HG02678 (cell line): Measurements from ENCODE around the gene EIF4E1B.
"Not testable (repeated sequence)": the region's sequence is repeated elsewhere in the genome, so short reads cannot be mapped to it uniquely, and the experiment has no call there.

Source experiments
- ATAC-seq: cut with Tn5 transposase; IDR thresholded peaks from one replicate; pipeline ENCODE4 v1.9.1; 2021; ENCODE audit warnings: mild to moderate bottlenecking, moderate library complexity; ENCODE audit not compliant: unreplicated experiment

EIF4E1B gene, protein sequence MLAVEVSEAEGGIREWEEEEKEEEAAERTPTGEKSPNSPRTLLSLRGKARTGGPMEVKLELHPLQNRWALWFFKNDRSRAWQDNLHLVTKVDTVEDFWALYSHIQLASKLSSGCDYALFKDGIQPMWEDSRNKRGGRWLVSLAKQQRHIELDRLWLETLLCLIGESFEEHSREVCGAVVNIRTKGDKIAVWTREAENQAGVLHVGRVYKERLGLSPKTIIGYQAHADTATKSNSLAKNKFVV

DNA sequence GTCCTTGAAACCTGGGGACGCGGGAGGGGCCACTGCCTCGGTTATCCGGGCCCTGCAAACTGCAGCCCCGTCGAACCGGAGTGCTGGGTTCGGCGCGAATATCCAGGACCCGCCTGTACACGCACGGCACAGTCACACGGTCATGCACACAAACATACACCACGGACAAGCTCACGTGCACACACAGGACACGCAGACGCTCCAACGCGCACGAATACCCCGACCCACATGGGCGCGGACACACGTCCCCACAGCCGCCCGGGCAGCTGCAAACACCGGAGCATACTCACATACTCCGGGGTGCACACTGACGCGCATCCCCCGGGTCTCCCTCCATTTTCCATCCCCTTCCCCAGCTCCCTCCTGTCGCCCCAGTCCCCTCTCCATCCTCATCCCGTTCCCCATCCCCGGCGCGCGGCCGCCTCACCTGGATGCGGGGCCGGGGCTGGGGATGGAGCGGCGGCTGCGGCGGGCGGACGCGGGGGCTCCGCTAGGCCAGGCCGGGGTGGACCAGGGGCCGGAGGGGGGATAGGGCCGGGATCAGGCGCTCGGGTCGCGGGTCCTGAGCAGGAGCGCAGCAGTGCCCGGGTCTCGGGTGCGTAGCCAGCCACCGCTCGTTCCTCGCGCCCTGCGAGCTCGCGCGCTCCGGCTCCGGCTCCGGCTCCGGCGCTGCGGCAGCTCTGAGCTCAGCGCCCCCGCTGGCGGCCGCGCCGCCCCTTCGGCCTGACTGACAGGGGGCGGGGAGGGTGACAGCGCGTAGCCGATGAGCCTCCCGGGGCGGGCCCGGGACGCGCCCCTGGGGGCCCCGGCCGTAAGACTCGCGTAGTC is at the start of gene EIF4E1B, which contains the start of gene SNCB:
Gene EIF4E1B, plus strand, starts transcription at position 823 of the 828 bp plus-strand sequence. CDS start 12,113 bp downstream, outside the sequence.
Gene SNCB, minus strand, starts transcription at position 682 of the 828 bp plus-strand sequence. CDS start 880 bp downstream, outside the sequence.
- peak; percentile 64 for ATAC-seq

DNA sequence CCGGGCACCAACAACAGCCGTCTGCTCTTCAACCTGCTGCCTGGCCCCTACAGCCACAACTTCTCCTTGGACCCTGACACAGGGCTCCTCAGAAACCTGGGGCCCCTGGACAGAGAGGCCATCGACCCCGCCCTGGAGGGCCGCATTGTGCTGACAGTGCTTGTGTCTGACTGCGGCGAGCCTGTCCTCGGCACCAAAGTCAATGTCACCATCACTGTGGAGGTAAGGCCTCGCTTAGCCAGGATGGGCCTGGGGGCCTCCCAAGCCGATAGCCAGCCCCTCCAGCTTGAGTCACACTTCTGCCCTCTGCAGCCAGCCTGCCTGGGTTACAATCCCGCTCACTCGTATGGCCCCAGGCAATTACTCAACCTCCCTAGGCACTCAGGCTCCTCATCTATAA is 49.1 kb upstream of the EIF4E1B start:
- ATAC-seq = no peak

DNA sequence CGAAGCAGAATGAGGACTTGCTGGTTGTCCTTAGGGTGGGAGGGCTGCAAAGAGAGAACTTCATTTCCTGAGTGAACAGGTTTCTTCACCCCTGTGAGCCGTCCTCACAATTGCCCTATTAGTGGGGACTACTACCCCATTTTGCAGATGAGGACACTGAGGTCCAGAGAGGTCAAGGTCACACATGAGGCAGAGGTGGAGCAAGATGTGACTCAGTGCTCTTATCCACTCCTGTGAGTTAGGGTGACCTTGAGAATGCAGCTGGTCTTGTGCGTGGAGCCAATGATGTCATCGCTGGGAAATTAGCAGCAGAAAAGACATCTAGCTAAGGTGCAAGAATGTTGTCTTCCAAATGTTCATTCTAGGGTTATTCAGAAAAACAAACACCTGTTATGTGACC is 47.4 kb upstream of the EIF4E1B start:
- no peak for ATAC-seq

DNA sequence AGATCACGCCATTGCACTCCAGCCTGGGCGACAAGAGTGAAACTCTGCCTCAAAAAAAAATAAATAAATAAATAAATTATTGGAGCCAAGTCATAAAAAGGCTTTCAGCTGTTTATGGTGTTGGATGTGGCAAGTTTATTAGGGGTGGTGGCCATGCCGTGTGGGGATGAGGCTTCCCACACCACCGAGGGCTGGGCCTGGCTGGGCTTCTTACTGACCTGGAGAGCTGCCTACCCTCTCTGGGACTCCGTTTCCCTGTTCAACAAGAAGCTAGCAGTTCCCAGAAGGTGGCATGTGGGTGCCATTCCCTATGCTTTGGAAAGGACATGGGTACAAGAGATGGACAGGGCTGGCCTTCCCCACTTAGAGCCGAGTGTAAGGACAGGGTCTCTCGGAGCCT is 43.1 kb upstream of the EIF4E1B start:
- no peak for ATAC-seq

DNA sequence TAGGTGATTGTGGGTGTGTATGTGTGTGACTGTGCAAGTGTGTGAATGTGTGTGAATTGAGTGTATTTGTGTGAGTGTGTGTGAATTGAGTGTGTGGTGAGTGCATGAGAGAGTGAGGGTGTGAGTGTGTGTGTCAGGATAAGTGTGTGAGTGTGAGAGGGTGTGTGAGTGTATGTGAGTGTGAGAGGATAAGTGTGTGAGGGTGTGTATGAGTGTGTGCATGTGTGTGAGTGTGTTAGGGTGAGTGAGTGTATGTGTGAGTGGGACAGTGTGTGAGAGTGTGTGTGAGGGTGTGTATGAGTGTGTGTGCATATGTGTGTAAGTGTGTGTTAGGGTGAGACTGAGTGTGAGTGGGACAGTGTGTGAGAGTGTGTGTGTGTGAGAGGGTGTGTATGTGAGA is 42.2 kb upstream of the EIF4E1B start:
- ATAC-seq = no peak

DNA sequence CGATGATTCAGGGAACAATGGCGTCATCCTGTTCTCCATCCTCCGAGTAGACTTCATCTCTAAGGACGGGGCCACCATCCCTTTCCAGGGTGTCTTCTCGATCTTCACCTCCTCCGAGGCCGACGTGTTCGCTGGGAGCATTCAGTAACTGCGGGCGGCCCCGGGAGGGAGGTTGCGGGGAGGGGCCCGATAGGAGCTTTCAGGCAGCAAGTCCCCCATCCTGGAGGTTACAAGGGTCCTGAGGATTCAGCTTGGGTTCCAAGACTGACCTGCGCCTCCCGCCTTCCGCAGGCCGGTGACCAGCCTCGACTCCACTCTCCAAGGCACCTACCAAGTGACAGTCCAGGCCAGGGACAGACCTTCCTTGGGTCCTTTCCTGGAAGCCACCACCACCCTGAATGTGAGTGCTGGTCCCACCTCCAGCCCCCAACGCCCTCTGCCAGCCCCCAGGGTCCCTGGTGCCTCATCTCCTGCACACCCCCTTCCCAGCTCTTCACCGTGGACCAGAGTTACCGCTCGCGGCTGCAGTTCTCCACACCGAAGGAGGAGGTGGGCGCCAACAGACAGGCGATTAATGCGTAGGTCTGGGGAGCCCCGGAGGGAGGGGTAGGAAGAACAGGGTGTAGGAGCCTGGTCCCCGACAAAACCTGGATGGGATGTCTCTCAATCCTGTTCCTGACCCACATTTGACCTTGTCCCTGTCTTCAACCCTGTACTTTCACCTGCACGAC is 41.3 kb upstream of the EIF4E1B start:
- ATAC-seq = no peak

DNA sequence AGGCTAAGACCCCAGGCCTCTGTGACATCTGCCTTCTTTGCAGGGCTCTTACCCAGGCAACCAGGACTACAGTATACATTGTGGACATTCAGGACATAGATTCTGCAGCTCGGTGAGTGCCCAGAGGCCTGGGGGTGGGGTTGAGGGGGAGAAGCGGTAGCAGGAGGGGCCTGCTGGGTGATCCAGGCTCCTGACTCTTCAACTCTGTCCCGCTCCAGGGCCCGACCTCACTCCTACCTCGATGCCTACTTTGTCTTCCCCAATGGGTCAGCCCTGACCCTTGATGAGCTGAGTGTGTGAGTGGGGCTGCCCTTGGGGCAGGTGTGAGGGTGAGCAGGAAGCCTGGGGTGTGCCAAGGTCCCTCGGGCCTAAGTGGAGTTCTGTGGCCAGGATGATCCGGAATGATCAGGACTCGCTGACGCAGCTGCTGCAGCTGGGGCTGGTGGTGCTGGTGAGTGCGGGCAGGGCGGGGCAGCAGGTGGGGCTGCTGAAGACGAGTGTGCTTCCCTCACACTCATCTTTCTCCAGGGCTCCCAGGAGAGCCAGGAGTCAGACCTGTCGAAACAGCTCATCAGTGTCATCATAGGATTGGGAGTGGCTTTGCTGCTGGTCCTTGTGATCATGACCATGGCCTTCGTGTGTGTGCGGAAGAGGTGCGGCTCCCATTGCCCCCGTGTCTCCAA is 40.3 kb upstream of the EIF4E1B start:
- no peak for ATAC-seq

DNA sequence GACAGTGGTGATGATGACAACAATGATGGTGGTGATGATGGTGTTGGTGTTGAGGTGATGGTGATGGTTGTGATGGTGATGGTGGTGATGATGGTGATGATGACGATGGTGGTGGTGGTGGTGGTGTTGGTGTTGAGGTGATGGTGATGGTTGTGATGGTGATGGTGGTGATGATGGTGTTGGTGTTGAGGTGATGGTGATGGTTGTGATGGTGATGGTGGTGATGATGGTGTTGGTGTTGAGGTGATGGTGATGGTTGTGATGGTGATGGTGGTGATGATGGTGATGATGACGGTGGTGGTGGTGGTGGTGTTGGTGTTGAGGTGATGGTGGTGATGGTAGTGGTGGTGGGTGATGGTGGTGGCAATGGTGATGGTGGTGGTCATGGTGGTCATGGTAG is 38.8 kb upstream of the EIF4E1B start:
- not testable (repeated sequence) for ATAC-seq

DNA sequence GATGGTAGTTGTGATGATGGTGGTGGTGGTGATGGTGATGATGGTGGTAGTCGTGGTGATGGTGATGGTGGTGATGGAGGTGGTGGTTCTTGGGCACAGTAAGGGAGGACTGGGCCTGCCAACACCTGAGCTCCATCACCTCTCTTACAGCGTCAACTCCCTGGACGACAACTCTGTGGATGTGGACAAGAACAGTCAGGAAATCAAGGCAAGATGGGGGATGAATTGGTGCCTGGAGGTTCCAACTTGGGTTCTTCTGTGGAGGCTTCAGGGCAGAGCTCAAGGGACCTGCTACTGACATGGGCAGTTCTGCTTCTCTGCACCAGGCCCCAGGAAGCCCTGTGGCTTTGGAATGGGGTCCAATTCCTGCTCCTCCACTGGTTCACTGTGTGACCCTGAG is 37.9 kb upstream of the EIF4E1B start:
- no peak for ATAC-seq

DNA sequence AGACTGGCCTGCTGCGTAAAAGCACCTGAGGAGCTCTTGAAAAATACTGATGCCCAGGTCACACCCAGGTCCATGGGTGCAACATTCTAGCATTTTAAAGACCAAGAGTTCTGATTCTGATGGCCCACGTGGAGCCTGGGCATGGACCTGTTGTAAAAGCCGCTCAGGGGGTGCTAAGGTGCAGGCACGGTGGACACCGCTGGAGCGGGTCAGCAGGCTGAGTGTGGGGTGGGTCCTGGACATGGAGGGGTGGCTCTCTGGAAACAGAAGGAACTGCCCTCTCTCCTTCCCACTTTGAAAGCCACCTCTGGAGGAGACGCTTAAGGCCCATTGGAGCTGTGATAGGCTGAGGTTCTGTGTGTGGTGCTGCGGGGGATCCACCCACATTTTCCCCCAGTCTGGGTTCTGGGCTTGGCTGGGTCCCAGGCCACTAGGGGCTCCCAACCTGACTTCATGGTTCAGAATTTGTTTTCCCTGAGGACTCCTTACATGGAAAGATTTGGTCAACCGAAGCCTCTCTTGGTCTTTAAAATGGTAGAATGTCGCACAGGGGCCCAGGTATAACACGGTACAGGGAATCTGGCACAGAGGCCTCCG is 37.1 kb upstream of the EIF4E1B start:
- no peak for ATAC-seq

DNA sequence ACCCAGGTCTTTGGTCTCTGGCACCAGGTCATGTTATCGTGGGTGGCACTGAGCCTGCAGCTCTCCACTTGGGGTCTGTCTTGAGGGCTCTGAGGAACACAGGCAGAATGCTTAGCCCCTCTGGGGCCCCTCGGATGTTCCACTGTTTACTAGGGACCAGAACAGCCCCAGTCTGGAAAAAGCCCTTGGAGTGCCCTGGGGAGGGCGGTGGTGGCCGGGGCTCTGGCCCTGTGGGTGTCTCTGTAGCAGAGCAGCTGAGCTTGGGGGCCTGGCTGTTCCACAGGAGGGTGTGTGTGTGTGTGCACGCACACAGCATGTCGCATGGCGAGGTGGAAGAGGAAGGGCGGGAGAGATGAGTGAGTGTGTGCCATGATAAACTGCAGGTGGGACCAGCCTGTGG is 35.9 kb upstream of the EIF4E1B start:
- no peak for ATAC-seq

DNA sequence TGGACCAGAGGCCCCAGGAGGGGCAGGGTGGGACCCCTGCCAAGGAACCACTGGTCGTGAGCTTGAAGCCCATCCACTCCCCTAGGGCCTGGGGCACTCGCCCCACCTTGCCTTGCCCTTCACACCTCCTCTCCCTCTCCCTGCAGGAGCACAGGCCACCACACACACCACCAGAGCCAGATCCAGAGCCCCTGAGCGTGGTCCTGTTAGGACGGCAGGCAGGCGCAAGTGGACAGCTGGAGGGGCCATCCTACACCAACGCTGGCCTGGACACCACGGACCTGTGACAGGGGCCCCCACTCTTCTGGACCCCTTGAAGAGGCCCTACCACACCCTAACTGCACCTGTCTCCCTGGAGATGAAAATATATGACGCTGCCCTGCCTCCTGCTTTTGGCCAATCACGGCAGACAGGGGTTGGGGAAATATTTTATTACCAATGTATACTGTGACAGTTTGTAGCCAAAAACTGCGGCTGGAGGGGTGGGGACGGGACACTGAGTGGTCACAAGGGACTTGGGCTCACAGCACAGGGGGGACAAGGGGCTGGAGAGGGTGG is 35.0 kb upstream of the EIF4E1B start:
- ATAC-seq = no peak

DNA sequence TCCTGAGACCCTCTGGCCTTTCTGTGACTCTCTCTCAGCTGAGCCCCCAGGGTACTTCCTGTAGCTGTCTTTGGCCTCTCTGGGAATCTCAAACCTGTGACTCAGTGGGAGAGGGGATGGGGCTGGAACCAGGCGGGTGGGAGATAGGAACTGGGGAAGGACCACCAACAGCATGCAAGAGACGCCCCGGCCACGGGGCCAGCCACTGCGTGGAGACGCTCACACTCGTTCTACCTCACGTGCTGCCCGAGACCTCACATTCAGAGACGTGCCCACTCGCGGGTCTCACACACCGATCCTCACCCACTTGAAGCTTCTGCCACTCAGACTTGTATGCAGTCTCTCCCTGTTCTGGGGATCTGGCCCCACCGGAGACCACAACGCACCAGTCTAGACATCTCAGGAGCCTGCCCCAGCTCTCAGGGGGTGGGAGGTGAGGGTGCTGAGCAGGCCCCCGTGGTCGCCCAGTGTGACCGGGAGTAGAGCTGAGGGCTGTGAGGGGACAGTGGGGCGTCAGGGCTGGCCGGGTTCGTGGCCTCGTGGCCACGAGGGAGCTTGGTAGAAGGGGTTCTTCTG is 34.3 kb upstream of the EIF4E1B start:
- no peak for ATAC-seq

DNA sequence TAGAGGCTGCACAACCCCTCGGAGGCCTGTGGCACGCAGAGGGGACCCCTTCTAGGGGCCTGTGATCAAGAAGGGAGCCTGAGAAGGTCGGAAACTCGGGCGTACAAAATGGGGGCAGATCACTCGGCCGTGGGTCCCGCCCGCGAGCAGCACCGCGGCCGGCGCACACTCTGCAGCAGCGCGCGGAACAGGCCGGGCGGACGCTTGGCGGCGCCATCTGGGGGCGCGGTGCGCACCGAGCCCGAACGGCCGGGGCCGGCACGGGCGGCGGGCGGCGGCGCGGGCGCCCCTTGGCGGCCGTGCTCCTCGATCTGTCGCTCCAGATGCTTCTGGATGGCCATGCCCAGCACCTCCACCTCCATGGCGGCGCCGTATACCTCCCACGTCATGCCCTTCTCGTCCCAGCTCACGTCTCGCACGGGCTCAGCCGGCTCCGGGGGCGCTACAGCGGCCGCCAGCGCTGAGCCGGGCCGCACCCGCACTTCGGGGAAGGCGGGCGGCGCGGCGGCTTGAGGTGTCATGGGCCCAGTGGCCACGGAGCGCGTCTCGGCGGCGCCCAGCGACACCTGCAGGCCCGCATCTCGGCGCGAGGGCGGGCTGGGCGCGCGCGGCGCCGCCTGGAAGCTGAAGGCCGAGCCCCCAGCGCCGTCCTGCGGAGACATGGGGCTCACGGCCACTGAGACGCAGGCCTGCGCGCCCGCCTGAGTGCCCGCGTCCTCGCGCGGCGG is 33.6 kb upstream of the EIF4E1B start:
- ATAC-seq = peak; percentile 70

DNA sequence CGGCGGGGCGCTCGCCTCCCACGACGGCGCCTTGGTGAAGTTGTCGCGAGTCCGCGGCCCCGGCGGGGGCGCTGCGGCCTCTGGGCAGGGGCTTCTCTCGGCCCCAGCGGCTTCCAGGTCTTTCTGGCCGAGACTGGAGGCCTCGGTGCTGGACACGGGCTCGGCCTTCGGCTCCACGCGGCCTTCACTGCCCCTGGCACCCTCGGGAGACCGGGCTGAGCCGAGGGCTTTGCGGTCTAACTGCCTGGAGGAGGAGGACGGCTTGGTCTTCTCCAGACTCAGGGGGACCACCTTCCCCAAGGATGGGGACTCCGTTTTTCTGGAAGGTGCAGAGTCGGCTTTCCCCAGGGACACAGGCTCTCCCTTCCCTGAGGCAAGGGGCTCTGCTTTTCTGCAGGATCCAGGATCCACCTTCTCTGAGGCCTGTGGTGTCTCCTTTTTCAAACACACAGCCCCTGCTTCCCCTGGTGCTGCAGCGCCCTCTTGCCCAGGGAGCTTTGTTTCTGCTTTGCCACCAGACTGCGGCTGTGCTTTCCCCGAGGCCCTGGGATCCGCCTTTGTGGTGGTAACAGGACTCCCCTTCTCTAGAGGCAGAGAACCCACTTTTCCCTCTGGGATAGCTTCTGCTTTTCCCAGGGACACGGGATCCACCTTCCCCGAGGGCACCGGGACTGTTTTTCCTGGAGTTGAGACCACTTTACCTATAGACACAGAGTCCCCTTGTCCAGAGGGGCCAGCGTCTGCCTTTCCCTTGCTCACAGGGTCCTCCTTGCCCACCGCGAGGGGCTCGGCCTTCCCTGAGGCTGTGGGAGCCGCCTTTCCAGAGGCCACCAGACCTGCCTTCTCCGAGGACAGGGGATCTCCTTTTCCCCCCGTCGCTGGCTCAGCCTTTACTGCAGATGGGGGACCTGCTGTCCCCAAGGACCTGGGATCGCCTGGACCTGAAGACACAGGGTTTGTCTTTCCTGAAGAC is 32.8 kb upstream of the EIF4E1B start:
- no peak for ATAC-seq

DNA sequence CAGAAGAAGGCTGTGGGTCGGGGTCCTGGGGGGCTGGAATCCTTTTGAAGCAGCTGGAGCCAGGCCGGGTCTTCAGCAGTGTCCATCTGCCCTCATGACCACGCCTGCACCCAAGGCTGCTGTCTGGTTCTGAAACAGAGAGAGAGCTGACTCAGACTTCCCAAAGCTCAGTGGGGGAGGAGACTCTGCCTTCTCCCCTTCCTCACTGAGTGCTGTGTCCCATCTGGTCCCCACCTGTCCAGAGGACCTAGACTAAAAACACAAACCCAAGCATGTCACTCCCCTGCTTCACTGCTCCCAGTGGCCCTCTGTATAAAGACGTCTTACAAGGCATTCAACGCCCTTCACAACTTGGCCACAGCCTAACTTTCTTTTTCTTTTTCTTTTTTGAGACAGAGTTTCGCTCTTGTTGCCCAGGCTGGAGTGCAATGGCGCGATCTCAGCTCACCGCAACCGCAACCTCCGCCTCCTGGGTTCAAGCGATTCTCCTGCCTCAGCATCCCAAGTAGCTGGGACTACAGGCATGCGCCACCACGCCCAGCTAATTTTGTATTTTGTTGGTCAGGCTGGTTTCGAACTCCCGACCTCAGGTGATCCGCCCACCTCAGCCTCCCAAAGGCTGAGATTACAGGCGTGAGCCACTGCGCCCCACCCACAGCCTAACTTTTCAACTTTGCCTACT is 30.6 kb upstream of the EIF4E1B start:
- ATAC-seq = not testable (repeated sequence)

DNA sequence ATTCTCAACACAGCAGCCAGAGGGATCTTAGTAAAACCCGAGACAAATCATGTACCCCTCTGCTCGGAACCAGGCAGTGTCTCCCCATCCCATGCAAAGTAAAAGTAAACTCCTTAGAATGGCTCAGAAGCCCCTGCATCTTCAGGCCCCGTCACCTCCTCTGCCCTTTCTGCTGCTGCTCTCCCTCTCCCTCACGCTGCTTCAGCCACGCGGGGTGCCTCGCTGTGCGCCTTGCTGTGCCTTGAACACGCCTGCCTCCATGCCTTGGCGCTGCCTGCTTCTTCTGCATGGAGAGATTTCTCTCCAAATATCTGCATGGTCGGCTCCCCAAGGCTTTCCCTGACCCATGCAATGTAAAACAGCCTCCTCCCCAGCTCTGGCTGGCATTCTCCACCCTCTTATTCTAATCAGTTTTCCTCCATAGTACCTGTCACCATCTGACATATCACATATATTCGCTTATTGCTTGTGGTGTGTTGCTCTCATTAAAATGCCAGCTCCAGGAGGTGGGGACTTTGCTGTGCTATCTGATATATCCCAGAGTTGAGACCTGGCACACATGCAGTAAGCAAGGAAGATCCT is 28.5 kb upstream of the EIF4E1B start:
- no peak for ATAC-seq
